HepG2 (cell line): ENCODE data around the gene GPR37L1. TPM values are rescaled to one million over a fixed set of nuclear protein-coding genes. Genes with fewer than 3 reads are reported as not detected.

Experiments used
- ATAC-seq: fragments of 200-7000 bp; cut with Tn5 transposase; 3 replicates; pipeline ENCODE4 v1.9.1; 2020; ENCODE audit warnings: mild to moderate bottlenecking, moderate library complexity
- BruUV-seq: library from RNA; stranded (reverse); fragments of 400-500 nt; replicated peaks from 2 replicates; lab custom pipeline; 2021; lab: Mats Ljungman, UMichigan
- CTCF ChIA-PET: fragments of 300-600 bp; formaldehyde crosslinking; extraction: SDS; loops from one replicate; lab custom pipeline; 2021; ENCODE audit warnings: low total read pairs, inconsistent platforms, low intra/inter-chr PET ratio; lab: Yijun Ruan, JAX
- POLR2A ChIA-PET: fragments of 350-600 bp; sonication (Branson Sonifier 250); formaldehyde crosslinking; loops from one replicate; lab custom pipeline; 2020; ENCODE audit warnings: antibody characterized with exemption, inconsistent platforms; lab: Yijun Ruan, JAX
- DNase-seq: peaks from one replicate; pipeline ENCODE4 v3.0.0-alpha.2; 2015; ENCODE audit warnings: low spot score
- FAIRE-seq: peaks from 3 replicates; lab custom pipeline; 2011; peaks lifted over from hg19 to GRCh38; lab: Jason Lieb, UNC
- H2AFZ ChIP-seq: one replicate; pipeline ENCODE4 v1.6.1; 2011; ENCODE audit warnings: low read length, inconsistent platforms
- H3K27ac ChIP-seq: fragments of 300-600 bp; 3 replicates; pipeline ENCODE4 v1.8.0; 2011; ENCODE audit warnings: mixed run types, mild to moderate bottlenecking, mixed read lengths, low read length, inconsistent platforms; ENCODE audit not compliant: insufficient read depth; ENCODE audit errors: extremely low read length
- H3K27me3 ChIP-seq, 2 experiments: fragments of 200-600 bp in 1 of 2; 2 replicates in 1 of 2; 3 replicates in 1 of 2; pipeline versions ENCODE4 v1.6.0 to v1.8.0; 2011; ENCODE audit warnings: low read length in 2 of 2, mild to moderate bottlenecking in 2 of 2, moderate library complexity in 2 of 2, inconsistent platforms in 1 of 2; ENCODE audit not compliant: insufficient read depth in 2 of 2, control insufficient read depth in 1 of 2
- H3K36me3 ChIP-seq, 2 experiments: fragments of 200-600 bp in 1 of 2; replicated peaks in 1 of 2; 2 replicates in 1 of 2; 3 replicates in 1 of 2; pipeline versions ENCODE4 v1.5.1 to v1.8.0; 2011; ENCODE audit warnings: low read length in 2 of 2, inconsistent platforms in 1 of 2; ENCODE audit not compliant: insufficient read depth in 2 of 2, control insufficient read depth in 1 of 2
- H3K4me1 ChIP-seq: 2 replicates; pipeline ENCODE4 v1.5.1; 2012; ENCODE audit warnings: low read length, inconsistent platforms; ENCODE audit not compliant: insufficient read depth
- H3K4me2 ChIP-seq: 2 replicates; pipeline ENCODE4 v1.6.0; 2011; ENCODE audit warnings: low read depth, low read length, inconsistent platforms
- H3K4me3 ChIP-seq, 3 experiments: fragments of 200-600 bp in 1 of 3; sonication (generic), shearing (Covaris generic) in 1 of 3; replicated peaks in 1 of 3; 2 replicates each; pipeline ENCODE4 v1.5.1; 2011 to 2016; ENCODE audit warnings: low read length in 3 of 3, inconsistent platforms in 2 of 3, low read depth in 2 of 3, mild to moderate bottlenecking in 2 of 3, control low read depth in 1 of 3, mixed read lengths in 1 of 3; ENCODE audit not compliant: insufficient read depth in 1 of 3
- H3K79me2 ChIP-seq: one replicate; pipeline ENCODE4 v1.6.1; 2011; ENCODE audit warnings: low read length, inconsistent platforms; ENCODE audit not compliant: insufficient read depth
- H3K9ac ChIP-seq: 2 replicates; pipeline ENCODE4 v1.6.0; 2011; ENCODE audit warnings: mild to moderate bottlenecking, low read depth, low read length, inconsistent platforms; ENCODE audit not compliant: insufficient read depth
- H3K9me3 ChIP-seq: 2 replicates; pipeline ENCODE4 v1.5.1; 2012; ENCODE audit warnings: mild to moderate bottlenecking, low read length
- H4K20me1 ChIP-seq: 2 replicates; pipeline ENCODE4 v1.6.0; 2011; ENCODE audit warnings: inconsistent platforms, mild to moderate bottlenecking, low read length, moderate library complexity; ENCODE audit not compliant: insufficient read depth
- TAF1 ChIP-seq: sonication (generic); formaldehyde crosslinking; IDR thresholded peaks from 2 replicates; pipeline ENCODE4 v1.4.0; 2020; ENCODE audit warnings: missing genetic modification reagents
- TFDP1 ChIP-seq: IDR thresholded peaks from 2 replicates; pipeline ENCODE4 v1.6.1; 2016; ENCODE audit warnings: missing compliant biosample characterization, missing genetic modification reagents, borderline replicate concordance
- ZNF205 ChIP-seq: IDR thresholded peaks from 2 replicates; pipeline ENCODE4 v1.6.1; 2018; ENCODE audit warnings: missing biosample characterization, missing genetic modification reagents
- ZNF546 ChIP-seq: sonication (generic); formaldehyde crosslinking; conservative IDR thresholded peaks from 2 replicates; pipeline ENCODE4 v1.8.1; 2023; ENCODE audit warnings: mild to moderate bottlenecking, missing genetic modification reagents
- ZNF879 ChIP-seq: sonication (generic); formaldehyde crosslinking; IDR thresholded peaks from 2 replicates; pipeline ENCODE4 v1.8.1; 2023; ENCODE audit warnings: missing genetic modification reagents
- WGBS: methylation state at CpG from one replicate; pipeline ENCODE4 v1.1.6; 2017; ENCODE audit warnings: low lambda C conversion rate; 5-methylcytosine and 5-hydroxymethylcytosine counted together
- in situ Hi-C: cut with HindIII; loops from 2 replicates; pipeline ENCODE4 v1.10.0; 2017; ENCODE audit warnings: low pct_unique_long_range_greater_than_20kb; ENCODE audit not compliant: extremely low pct_ligation_motif_present
- intact Hi-C: fragments of 100-400 bp; cut with micrococcal nuclease; formaldehyde crosslinking; loops from one replicate; pipeline ENCODE4 v1.10.0; 2022; ENCODE audit not compliant: unreplicated experiment
- polyA plus RNA-seq, 8 experiments: library from polyadenylated mRNA; depleted of rRNA in 3 of 8; stranded (reverse) in 7 of 8; unstranded in 1 of 8; fragments of >200 nt; fragmentation: Illumina TruSeq in 4 of 8; extraction: Trizol in 4 of 8; gene quantifications; 2 replicates each; pipeline versions ENCODE4 v1.2.1 to v1.2.3, GENCODE V29; 2011 to 2016; ENCODE audit warnings: low read depth in 4 of 8, missing spikeins in 1 of 8, mixed read lengths in 1 of 8; ENCODE audit not compliant: insufficient read depth in 1 of 8
- total RNA-seq, 5 experiments: library from RNA; depleted of rRNA; stranded (reverse); fragments of >200 nt; fragmentation: Illumina TruSeq; extraction: Trizol; gene quantifications; 2 replicates each; pipeline ENCODE4 v1.2.3, GENCODE V29; 2016; ENCODE audit warnings: low read depth in 1 of 5

The GPR37L1 gene
- total and polyA plus RNA-seq, 2 of the 13 experiments (the other 11 are each of a cell fraction or from before 2014, with no cell fraction given), result 0.13 TPM; not detected in 1

- TF ChIP-seq ZNF546 (no peak), ZNF879 (CRISPR knock-in tag) (no peak)
Observed at GRCh38 chr1:202158810-202159533, 36.3 kb downstream of the GPR37L1 start (continued).

GRCh38 chr1:202159534-202160371 is 37.0 kb downstream of the GPR37L1 start:
- no peaks in the 10 kb centered on the region for H4K20me1 ChIP-seq
- no peak overlapping the region for H3K4me3 ChIP-seq
- H3K4me1 ChIP-seq, result peaks cover 33% of the 10 kb centered on the region
- H3K9ac ChIP-seq, result no peak overlapping the region
- H3K27me3 ChIP-seq, result peaks cover 10 to 68% of the 10 kb centered on the region in 2 experiments; a peak in 4 of 5 replicates
- no peak overlapping the region for H3K4me2 ChIP-seq
- no peak for ATAC-seq
- no peaks in the 10 kb centered on the region for H3K79me2 ChIP-seq
- WGBS, result 55% methylated on average over 15 of the region's 16 CpGs
- no TSS peak for BruUV-seq
- FAIRE-seq, result no peak
- no peak for DNase-seq
- no peak overlapping the region for H2AFZ ChIP-seq
- no peak overlapping the region for H3K27ac ChIP-seq
- ChIA-PET POLR2A (no interaction called here), CTCF (no interaction called here)
- in situ Hi-C loops, result no loop called here
- no peaks in the 10 kb centered on the region for H3K36me3 ChIP-seq
- intact Hi-C loops, result no loop called here
- TF ChIP-seq TFDP1 (CRISPR knock-in tag) (no peak), ZNF205 (CRISPR knock-in tag) (no peak), TAF1 (CRISPR knock-in tag) (no peak)
- H3K9me3 ChIP-seq, result no peaks in the 10 kb centered on the region
